Nephron progenitor cell (in vitro differentiated cells): Measurements from ENCODE around the gene ZRANB3.
"Not testable (repeated sequence)": the region's sequence is repeated elsewhere in the genome, so short reads cannot be mapped to it uniquely, and the experiment has no call there.

Source experiments
- DNase-seq: peaks from one replicate; pipeline ENCODE4 v3.0.0; 2021
- H3K27ac Mint-ChIP-seq: 2 replicates; pipeline ENCODE4 v1.8.0; 2021; ENCODE audit warnings: mild to moderate bottlenecking, moderate library complexity, mixed read lengths
- H3K27me3 Mint-ChIP-seq: 2 replicates; pipeline ENCODE4 v1.8.0; 2021; ENCODE audit warnings: mild to moderate bottlenecking, low read depth, mixed read lengths; ENCODE audit not compliant: poor library complexity
- H3K36me3 Mint-ChIP-seq: 2 replicates; pipeline ENCODE4 v1.8.0; 2021; ENCODE audit warnings: low read depth, mixed read lengths
- H3K4me1 Mint-ChIP-seq: 2 replicates; pipeline ENCODE4 v1.8.0; 2021; ENCODE audit warnings: mixed read lengths
- H3K4me3 Mint-ChIP-seq: 2 replicates; pipeline ENCODE4 v1.8.0; 2021; ENCODE audit warnings: mild to moderate bottlenecking, moderate library complexity, mixed read lengths
- H3K9me3 Mint-ChIP-seq: 2 replicates; pipeline ENCODE4 v1.8.0; 2021; ENCODE audit warnings: mild to moderate bottlenecking, moderate library complexity, mixed read lengths
- TF ChIP-seq, protein P1 (sequence below): fragments of 200-600 bp; sonication (generic); IDR thresholded peaks from 2 replicates; pipeline ENCODE4 v1.5.0; 2021; ENCODE audit warnings: antibody characterized with exemption

The ZRANB3 gene

DNA sequence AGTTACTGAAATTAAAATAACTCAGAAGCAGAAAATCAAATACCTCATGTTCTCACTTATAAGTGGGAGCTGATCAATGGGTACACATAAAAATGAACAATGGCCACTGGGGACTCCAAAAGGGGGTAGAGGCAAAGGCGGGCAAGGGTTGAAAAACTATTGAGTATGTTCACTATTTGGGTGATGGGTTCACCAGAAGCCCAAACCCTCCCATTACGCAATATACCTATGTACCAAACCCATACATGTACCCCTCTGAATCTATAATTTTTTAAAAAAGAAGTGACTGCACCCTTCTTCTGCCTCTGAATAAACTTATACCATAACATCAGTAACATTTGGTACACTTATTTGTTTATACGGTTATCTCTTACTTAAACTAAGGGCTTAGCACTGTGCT, 119.4 kb downstream of the ZRANB3 start:
- no peak overlapping the region for H3K27ac Mint-ChIP-seq
- H3K4me1 Mint-ChIP-seq: no peaks in the 10 kb centered on the region
- peaks cover 17% of the 10 kb centered on the region for H3K36me3 Mint-ChIP-seq
- peaks cover 3% of the 10 kb centered on the region for H3K27me3 Mint-ChIP-seq
- no peak overlapping the region for H3K4me3 Mint-ChIP-seq
- no peak for DNase-seq
- peaks cover 45% of the 10 kb centered on the region for H3K9me3 Mint-ChIP-seq
- TF ChIP-seq, protein P1, sequence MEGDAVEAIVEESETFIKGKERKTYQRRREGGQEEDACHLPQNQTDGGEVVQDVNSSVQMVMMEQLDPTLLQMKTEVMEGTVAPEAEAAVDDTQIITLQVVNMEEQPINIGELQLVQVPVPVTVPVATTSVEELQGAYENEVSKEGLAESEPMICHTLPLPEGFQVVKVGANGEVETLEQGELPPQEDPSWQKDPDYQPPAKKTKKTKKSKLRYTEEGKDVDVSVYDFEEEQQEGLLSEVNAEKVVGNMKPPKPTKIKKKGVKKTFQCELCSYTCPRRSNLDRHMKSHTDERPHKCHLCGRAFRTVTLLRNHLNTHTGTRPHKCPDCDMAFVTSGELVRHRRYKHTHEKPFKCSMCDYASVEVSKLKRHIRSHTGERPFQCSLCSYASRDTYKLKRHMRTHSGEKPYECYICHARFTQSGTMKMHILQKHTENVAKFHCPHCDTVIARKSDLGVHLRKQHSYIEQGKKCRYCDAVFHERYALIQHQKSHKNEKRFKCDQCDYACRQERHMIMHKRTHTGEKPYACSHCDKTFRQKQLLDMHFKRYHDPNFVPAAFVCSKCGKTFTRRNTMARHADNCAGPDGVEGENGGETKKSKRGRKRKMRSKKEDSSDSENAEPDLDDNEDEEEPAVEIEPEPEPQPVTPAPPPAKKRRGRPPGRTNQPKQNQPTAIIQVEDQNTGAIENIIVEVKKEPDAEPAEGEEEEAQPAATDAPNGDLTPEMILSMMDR: no peak

DNA sequence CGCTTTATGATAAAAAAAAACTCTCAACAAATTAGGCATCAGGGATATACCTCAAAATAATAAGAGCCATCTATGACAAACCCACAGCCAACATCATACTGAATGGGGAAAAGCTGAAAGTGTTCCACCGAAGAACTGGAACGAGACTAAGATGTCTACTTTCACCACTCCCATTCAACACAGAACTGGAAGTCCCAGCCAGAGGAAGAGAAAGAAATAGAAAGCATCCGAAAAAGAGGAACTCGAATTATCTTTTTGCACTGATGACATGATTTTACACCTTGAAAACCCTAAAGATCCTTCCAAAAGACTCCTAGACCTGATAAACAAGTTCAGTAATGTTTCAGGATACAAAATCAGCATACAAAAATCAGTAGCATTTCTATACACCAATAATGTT, 121.6 kb downstream of the ZRANB3 start:
- peaks cover 36% of the 10 kb centered on the region for H3K36me3 Mint-ChIP-seq
- H3K27ac Mint-ChIP-seq: no peak overlapping the region
- peaks cover 56% of the 10 kb centered on the region for H3K9me3 Mint-ChIP-seq

DNA sequence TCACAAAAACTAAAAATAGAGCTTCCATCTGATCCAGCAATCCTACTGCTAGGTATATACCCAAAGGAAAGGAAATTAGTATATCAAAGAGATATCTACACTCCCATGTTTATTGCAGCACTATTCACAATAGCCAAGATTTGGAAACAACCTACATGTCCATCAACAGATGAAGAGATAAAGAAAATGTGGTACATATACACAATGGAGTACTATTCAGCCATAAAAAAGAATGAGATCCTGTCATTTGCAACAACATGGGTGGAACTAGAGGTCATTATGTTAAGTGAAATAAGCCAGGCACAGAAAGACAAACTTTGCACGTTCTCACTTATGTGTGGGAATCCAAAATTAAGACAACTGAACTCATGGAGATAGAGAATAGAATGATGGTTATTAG, 134.8 kb downstream of the ZRANB3 start:
- peaks cover 12% of the 10 kb centered on the region for H3K36me3 Mint-ChIP-seq
- H3K27me3 Mint-ChIP-seq, DNase-seq, H3K4me3 Mint-ChIP-seq, H3K4me1 Mint-ChIP-seq, H3K27ac Mint-ChIP-seq: not testable (repeated sequence)
- H3K9me3 Mint-ChIP-seq: peaks cover 10% of the 10 kb centered on the region

More for the DNA sequence above, 121.6 kb downstream of the ZRANB3 start:
- peaks cover 3% of the 10 kb centered on the region for H3K27me3 Mint-ChIP-seq
- H3K4me3 Mint-ChIP-seq: no peak overlapping the region
- DNase-seq: no peak
- H3K4me1 Mint-ChIP-seq: no peaks in the 10 kb centered on the region
- TF ChIP-seq, protein P1: no peak

GRCh38 chr2:135386993-135387392, 144.0 kb downstream of the ZRANB3 start:
- no peak overlapping the region for H3K27ac Mint-ChIP-seq
- no peak for DNase-seq
- H3K36me3 Mint-ChIP-seq: peaks cover 65% of the 10 kb centered on the region
- TF ChIP-seq, protein P1: no peak
- no peaks in the 10 kb centered on the region for H3K27me3 Mint-ChIP-seq
- no peaks in the 10 kb centered on the region for H3K4me1 Mint-ChIP-seq
- peaks cover 46% of the 10 kb centered on the region for H3K9me3 Mint-ChIP-seq
- H3K4me3 Mint-ChIP-seq: no peak overlapping the region

GRCh38 chr2:135378591-135378990, 152.4 kb downstream of the ZRANB3 start:
- TF ChIP-seq, protein P1: no peak
- no peaks in the 10 kb centered on the region for H3K4me1 Mint-ChIP-seq
- no peaks in the 10 kb centered on the region for H3K27me3 Mint-ChIP-seq
- H3K9me3 Mint-ChIP-seq: peaks cover 48% of the 10 kb centered on the region
- no peak overlapping the region for H3K4me3 Mint-ChIP-seq
- H3K27ac Mint-ChIP-seq: no peak overlapping the region
- DNase-seq: no peak
- peaks cover 49% of the 10 kb centered on the region for H3K36me3 Mint-ChIP-seq

- H3K9me3 Mint-ChIP-seq: peaks cover 9% of the 10 kb centered on the region
- TF ChIP-seq, protein P1: no peak
- H3K36me3 Mint-ChIP-seq: peaks cover 28% of the 10 kb centered on the region
- H3K4me3 Mint-ChIP-seq: no peak overlapping the region
- no peaks in the 10 kb centered on the region for H3K27me3 Mint-ChIP-seq
- H3K4me1 Mint-ChIP-seq: no peaks in the 10 kb centered on the region
- DNase-seq: no peak
- no peak overlapping the region for H3K27ac Mint-ChIP-seq
Measured at GRCh38 chr2:135373702-135374101, 157.3 kb downstream of the ZRANB3 start.
